MCF 10A (cell line): ENCODE data around the gene NDC80. TPM values are rescaled to one million over a fixed set of nuclear protein-coding genes. Genes with fewer than 3 reads are reported as not detected.

ENCODE experiments used
- BruUV-seq: library from RNA; stranded (reverse); fragments of 400-500 nt; replicated peaks from 2 replicates; lab custom pipeline; 2021; lab: Mats Ljungman, UMichigan
- CTCF ChIA-PET: fragments of 300-600 bp; sonication (Branson Sonifier 250); formaldehyde crosslinking; extraction: SDS; loops from one replicate; lab custom pipeline; 2021; ENCODE audit warnings: antibody characterized with exemption, inconsistent platforms; lab: Yijun Ruan, JAX
- POLR2A ChIA-PET: fragments of 300-600, 350-650 bp; sonication (Branson Sonifier 250); formaldehyde crosslinking; extraction: SDS; loops from one replicate; lab custom pipeline; 2020; ENCODE audit warnings: antibody characterized with exemption, inconsistent platforms; lab: Yijun Ruan, JAX
- DNase-seq: peaks from one replicate; pipeline ENCODE4 v3.0.0-alpha.2; 2018; ENCODE audit not compliant: unreplicated experiment
- H3K27ac Mint-ChIP-seq: one replicate; pipeline ENCODE4 v1.8.0; 2022; ENCODE audit warnings: mild to moderate bottlenecking, low read depth, mixed read lengths; ENCODE audit not compliant: unreplicated experiment
- H3K27me3 Mint-ChIP-seq: one replicate; pipeline ENCODE4 v1.8.0; 2022; ENCODE audit warnings: mixed read lengths; ENCODE audit not compliant: insufficient read depth, unreplicated experiment
- H3K36me3 Mint-ChIP-seq: one replicate; pipeline ENCODE4 v1.8.0; 2022; ENCODE audit warnings: mild to moderate bottlenecking, moderate library complexity, mixed read lengths; ENCODE audit not compliant: insufficient read depth, unreplicated experiment
- H3K4me1 Mint-ChIP-seq: one replicate; pipeline ENCODE4 v1.8.0; 2022; ENCODE audit warnings: mixed read lengths; ENCODE audit not compliant: insufficient read depth, unreplicated experiment
- H3K4me3 Mint-ChIP-seq: one replicate; pipeline ENCODE4 v1.8.0; 2022; ENCODE audit warnings: mild to moderate bottlenecking, moderate library complexity, mixed read lengths; ENCODE audit not compliant: unreplicated experiment
- H3K9me3 Mint-ChIP-seq: one replicate; pipeline ENCODE4 v1.8.0; 2022; ENCODE audit warnings: mixed read lengths; ENCODE audit not compliant: unreplicated experiment
- CTCF ChIP-seq: fragments of 200-600 bp; IDR thresholded peaks from one replicate; pipeline ENCODE4 v1.8.0; 2022; ENCODE audit warnings: antibody characterized with exemption, mild to moderate bottlenecking; ENCODE audit not compliant: unreplicated experiment
- intact Hi-C: fragments of 100-400 bp; cut with micrococcal nuclease; formaldehyde crosslinking; loops from 2 replicates; pipeline ENCODE4 v1.14.1; 2022
- total RNA-seq: library from RNA; stranded (reverse); gene quantifications from 2 replicates; pipeline ENCODE4 v1.2.3, GENCODE V29; 2022

The NDC80 gene
- total RNA-seq, 1 experiment from 2014 or later = 29.6 TPM

GRCh38 chr18:2606335-2606734 lies 35.0 kb downstream of the NDC80 start:
- DNase-seq = no peak
- H3K4me1 Mint-ChIP-seq = peaks cover 12% of the 10 kb centered on the region
- CTCF ChIA-PET = interaction anchor here (0.7 kb wide), 1 partner anchor 187 kb away, joined by 3 read pairs; no protein-coding TSS in a partner anchor
- intact Hi-C loops = loop anchor here (5.0 kb wide), 1 partner anchor 51 kb away; the partner anchor contains the start of gene SMCHD1
- POLR2A ChIA-PET = interaction anchor here (1.0 to 2.8 kb wide), 11 partner anchors 13 to 57 kb away, joined by 3 to 39 read pairs (median 5); partner anchors contain the start of genes METTL4, NDC80 and SMCHD1
- peak overlapping the region; percentile 31 for H3K4me3 Mint-ChIP-seq
- peaks cover 13% of the 10 kb centered on the region for H3K36me3 Mint-ChIP-seq
- no peak for TF ChIP-seq CTCF
- no TSS peak for BruUV-seq
- peak overlapping the region; percentile 47 for H3K27ac Mint-ChIP-seq
- H3K9me3 Mint-ChIP-seq = no peaks in the 10 kb centered on the region
- no peaks in the 10 kb centered on the region for H3K27me3 Mint-ChIP-seq

DNA sequence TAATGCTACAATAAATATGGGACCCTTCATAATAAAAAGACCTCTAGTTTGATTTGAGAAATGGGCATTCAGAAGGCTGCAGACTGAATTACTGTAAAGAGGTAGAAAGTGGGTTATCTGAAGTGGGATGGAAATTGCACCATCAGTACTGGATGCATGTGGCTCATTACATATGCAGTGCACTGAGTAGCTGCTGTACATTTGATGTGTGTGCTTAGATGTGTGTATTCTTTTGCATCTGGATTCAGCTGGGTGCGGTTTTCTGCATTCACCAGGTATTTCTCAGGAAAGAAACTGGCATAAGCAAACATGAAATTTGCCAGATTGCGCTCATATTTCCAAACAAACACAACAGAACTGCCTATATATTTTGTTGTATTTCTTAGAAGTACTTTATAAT lies 38.2 kb downstream of the NDC80 start:
- intact Hi-C loops = loop anchor here (5.0 kb wide), 1 partner anchor 48 kb away; the partner anchor contains the start of gene SMCHD1
- BruUV-seq = no TSS peak
- no peak for DNase-seq
- POLR2A ChIA-PET = interaction anchor here (2.5 kb wide), 1 partner anchor 46 kb away, joined by 18 read pairs; the partner anchor contains the start of gene SMCHD1
- no peaks in the 10 kb centered on the region for H3K9me3 Mint-ChIP-seq
- CTCF ChIA-PET = interaction anchor here (0.5 kb wide), 1 partner anchor 130 kb away, joined by 4 read pairs; no protein-coding TSS in a partner anchor
- H3K4me1 Mint-ChIP-seq = peaks cover 6% of the 10 kb centered on the region
- H3K4me3 Mint-ChIP-seq = no peak overlapping the region
- H3K27me3 Mint-ChIP-seq = no peaks in the 10 kb centered on the region
- H3K27ac Mint-ChIP-seq = no peak overlapping the region
- TF ChIP-seq CTCF = no peak
- peaks cover 5% of the 10 kb centered on the region for H3K36me3 Mint-ChIP-seq

GRCh38 chr18:2610549-2610948 lies 39.2 kb downstream of the NDC80 start:
- H3K9me3 Mint-ChIP-seq = no peaks in the 10 kb centered on the region
- H3K27ac Mint-ChIP-seq = no peak overlapping the region
- peaks cover 5% of the 10 kb centered on the region for H3K36me3 Mint-ChIP-seq
- TF ChIP-seq CTCF = no peak
- CTCF ChIA-PET = interaction anchor here (0.6 kb wide), 1 partner anchor 1332 kb away, joined by 4 read pairs; no protein-coding TSS in a partner anchor
- BruUV-seq = no TSS peak
- no peaks in the 10 kb centered on the region for H3K27me3 Mint-ChIP-seq
- POLR2A ChIA-PET = no interaction called here
- H3K4me3 Mint-ChIP-seq = no peak overlapping the region
- DNase-seq = no peak
- no peaks in the 10 kb centered on the region for H3K4me1 Mint-ChIP-seq
- intact Hi-C loops = no loop called here

- peaks cover 12% of the 10 kb centered on the region for H3K36me3 Mint-ChIP-seq
- POLR2A ChIA-PET = no interaction called here
- no peak overlapping the region for H3K27ac Mint-ChIP-seq
- H3K27me3 Mint-ChIP-seq = no peaks in the 10 kb centered on the region
- no peak for DNase-seq
- no peak overlapping the region for H3K4me3 Mint-ChIP-seq
- BruUV-seq = no TSS peak
- no peaks in the 10 kb centered on the region for H3K9me3 Mint-ChIP-seq
- intact Hi-C loops = no loop called here
- no peak for TF ChIP-seq CTCF
- CTCF ChIA-PET = no interaction called here
- H3K4me1 Mint-ChIP-seq = no peaks in the 10 kb centered on the region
Measured at GRCh38 chr18:2612996-2613395, 41.6 kb downstream of the NDC80 start.
